GM23338 (cell line): ENCODE data around the gene DNAAF5. TPM values are rescaled to one million over a fixed set of nuclear protein-coding genes. Genes with fewer than 3 reads are reported as not detected.
A peak's percentile ranks its signal among the peaks of the same experiment; 100 is the strongest.

Experiments used
- ATAC-seq: fragments of 200-7000 bp; cut with Tn5 transposase; 3 replicates; pipeline ENCODE4 v1.9.1; 2020
- DNase-seq: peaks from one replicate; pipeline ENCODE4 v3.0.0-alpha.2; 2015; ENCODE audit warnings: low spot score
- H2AFZ ChIP-seq: fragments of 200-600 bp; sonication (generic); 2 replicates; pipeline ENCODE4 v1.8.0; 2016; ENCODE audit warnings: antibody characterized with exemption, mild to moderate bottlenecking, moderate library complexity
- H3F3A ChIP-seq: fragments of 200-600 bp; sonication (generic); replicated peaks from 2 replicates; pipeline ENCODE4 v1.8.0; 2017; ENCODE audit warnings: antibody characterized with exemption, mixed run types, low read depth
- H3K27ac ChIP-seq: fragments of 200-600 bp; sonication (generic); 2 replicates; pipeline ENCODE4 v1.6.1; 2016; ENCODE audit warnings: low read depth
- H3K27me3 ChIP-seq: fragments of 200-600 bp; sonication (generic); 2 replicates; pipeline ENCODE4 v1.8.0; 2016; ENCODE audit warnings: mild to moderate bottlenecking, mixed run types, moderate library complexity; ENCODE audit not compliant: insufficient read depth
- H3K36me3 ChIP-seq: fragments of 200-600 bp; sonication (generic); 2 replicates; pipeline ENCODE4 v1.8.0; 2016; ENCODE audit warnings: mild to moderate bottlenecking; ENCODE audit not compliant: insufficient read depth
- H3K4me1 ChIP-seq: fragments of 200-600 bp; sonication (generic); 2 replicates; pipeline ENCODE4 v1.8.0; 2016; ENCODE audit warnings: mild to moderate bottlenecking, moderate library complexity; ENCODE audit not compliant: insufficient read depth
- H3K4me2 ChIP-seq: fragments of 200-600 bp; sonication (generic); 2 replicates; pipeline ENCODE4 v1.7.1; 2017; ENCODE audit warnings: mixed run types
- H3K4me3 ChIP-seq: fragments of 200-600 bp; sonication (generic); 2 replicates; pipeline ENCODE4 v1.6.1; 2016; ENCODE audit warnings: mixed run types
- H3K79me2 ChIP-seq: fragments of 200-600 bp; sonication (generic); replicated peaks from 2 replicates; pipeline ENCODE4 v1.8.0; 2017; ENCODE audit warnings: mild to moderate bottlenecking; ENCODE audit not compliant: insufficient read depth
- H3K9me2 ChIP-seq: fragments of 200-600 bp; sonication (generic); 2 replicates; pipeline ENCODE4 v1.8.0; 2017; ENCODE audit not compliant: insufficient read depth
- H4K20me1 ChIP-seq: fragments of 200-600 bp; sonication (generic); replicated peaks from 2 replicates; pipeline ENCODE4 v1.8.0; 2017; ENCODE audit warnings: mild to moderate bottlenecking; ENCODE audit not compliant: insufficient read depth
- H3K27ac Mint-ChIP-seq: 2 replicates; pipeline ENCODE4 v1.8.0; 2020; ENCODE audit warnings: inconsistent platforms, mild to moderate bottlenecking, moderate library complexity, mixed read lengths
- H3K27me3 Mint-ChIP-seq: 3 replicates; pipeline ENCODE4 v1.8.0; 2022; ENCODE audit warnings: low read depth, mild to moderate bottlenecking, moderate library complexity, mixed read lengths, inconsistent platforms; ENCODE audit not compliant: insufficient read depth, poor library complexity
- H3K36me3 Mint-ChIP-seq: 3 replicates; pipeline ENCODE4 v1.8.0; 2021; ENCODE audit warnings: low read depth, mild to moderate bottlenecking, inconsistent platforms, moderate library complexity, mixed read lengths
- H3K4me1 Mint-ChIP-seq: 3 replicates; pipeline ENCODE4 v1.8.0; 2020; ENCODE audit warnings: mild to moderate bottlenecking, inconsistent platforms, mixed read lengths
- H3K4me3 Mint-ChIP-seq: 3 replicates; pipeline ENCODE4 v1.8.0; 2021; ENCODE audit warnings: moderate library complexity, mild to moderate bottlenecking, inconsistent platforms, mixed read lengths
- H3K9me3 Mint-ChIP-seq: 3 replicates; pipeline ENCODE4 v1.8.0; 2020; ENCODE audit warnings: moderate library complexity, mild to moderate bottlenecking, inconsistent platforms, mixed read lengths
- CREB1 ChIP-seq: fragments of 250-450 bp; sonication (Bioruptor Pico); IDR thresholded peaks from 2 replicates; pipeline ENCODE4 v1.5.0; 2020; ENCODE audit warnings: low read depth, mild to moderate bottlenecking, moderate library complexity
- CTCF ChIP-seq, 2 experiments: fragments of 200-600 bp in 1 of 2; sonication (generic) in 1 of 2; conservative IDR thresholded peaks; 2 replicates each; pipeline versions ENCODE4 v1.5.1 to v1.6.1; 2016 to 2017; ENCODE audit warnings: antibody characterized with exemption in 2 of 2, low read depth in 2 of 2, mild to moderate bottlenecking in 2 of 2, moderate library complexity in 1 of 2
- ETS1 ChIP-seq: IDR thresholded peaks from 2 replicates; pipeline ENCODE4 v1.6.1; 2016; ENCODE audit warnings: antibody characterized with exemption
- EZH2 ChIP-seq: fragments of 200-600 bp; sonication (generic); IDR thresholded peaks from one replicate; pipeline ENCODE4 v1.8.0; 2017; ENCODE audit warnings: antibody characterized with exemption, mild to moderate bottlenecking, low read depth; ENCODE audit not compliant: unreplicated experiment
- EZH2phosphoT487 ChIP-seq: fragments of 200-600 bp; sonication (generic); IDR thresholded peaks from one replicate; pipeline ENCODE4 v1.8.1; 2018; ENCODE audit warnings: antibody characterized with exemption; ENCODE audit not compliant: unreplicated experiment
- JUNB ChIP-seq: IDR thresholded peaks from one replicate; pipeline ENCODE4 v1.6.1; 2016; ENCODE audit warnings: antibody characterized with exemption; ENCODE audit not compliant: unreplicated experiment
- NANOG ChIP-seq: IDR thresholded peaks from 2 replicates; pipeline ENCODE4 v1.6.1; 2016; ENCODE audit warnings: antibody characterized with exemption, borderline replicate concordance
- POLR2AphosphoS5 ChIP-seq: IDR thresholded peaks from 2 replicates; pipeline ENCODE4 v1.6.1; 2016; ENCODE audit warnings: antibody characterized with exemption, low read depth
- REST ChIP-seq: IDR thresholded peaks from one replicate; pipeline ENCODE4 v1.6.1; 2018; ENCODE audit warnings: antibody characterized with exemption; ENCODE audit not compliant: unreplicated experiment
- STAT1 ChIP-seq: IDR thresholded peaks from one replicate; pipeline ENCODE4 v1.6.1; 2016; ENCODE audit warnings: antibody characterized with exemption; ENCODE audit not compliant: unreplicated experiment
- ZNF114 ChIP-seq: fragments of 250-450 bp; sonication (Bioruptor Pico); IDR thresholded peaks from 2 replicates; pipeline ENCODE4 v1.5.0; 2020; ENCODE audit warnings: mild to moderate bottlenecking, moderate library complexity
- ZNF331 ChIP-seq: fragments of 250-450 bp; sonication (Bioruptor Pico); IDR thresholded peaks from 2 replicates; pipeline ENCODE4 v1.5.0; 2020; ENCODE audit warnings: low read depth, mild to moderate bottlenecking, moderate library complexity
- ZNF462 ChIP-seq: fragments of 250-450 bp; sonication (Bioruptor Pico); IDR thresholded peaks from 2 replicates; pipeline ENCODE4 v1.5.0; 2020; ENCODE audit warnings: mild to moderate bottlenecking, moderate library complexity
- polyA plus RNA-seq: library from polyadenylated mRNA; unstranded; fragments of >200 nt; fragmentation: Nextera tagmentation; extraction: Ambion mirVana; gene quantifications from 2 replicates; pipeline ENCODE4 v1.2.1, GENCODE V29; 2016
- total RNA-seq: library from RNA; depleted of rRNA; stranded (reverse); fragments of >200 nt; shearing (Covaris generic); gene quantifications from 2 replicates; pipeline ENCODE4 v1.2.3, GENCODE V29; 2014

The DNAAF5 gene
- total and polyA plus RNA-seq, 2 experiments from 2014 or later = 20.4 to 86.7 TPM

- H3K36me3 Mint-ChIP-seq = peaks cover 16% of the 10 kb centered on the region
- Histone ChIP-seq H3K27me3 (no peaks in the 10 kb centered on the region), H3K9me2 (no peaks in the 10 kb centered on the region), H3K27ac (peak overlapping the region; percentile 74), H3K4me2 (peak overlapping the region; percentile 26; the same call in 1 of the 2 replicates), H3K36me3 (no peaks in the 10 kb centered on the region), H2AFZ (no peak overlapping the region), H3F3A (peaks cover 10% of the 10 kb centered on the region; the same call in 1 of the 2 replicates), H3K4me3 (no peak overlapping the region), H4K20me1 (peaks cover 63% of the 10 kb centered on the region), H3K4me1 (peaks cover 28% of the 10 kb centered on the region), H3K79me2 (peaks cover 100% of the 10 kb centered on the region)
- no peak for TF ChIP-seq STAT1
- no peak for TF ChIP-seq CREB1
- no peak for TF ChIP-seq ETS1
- no peak for TF ChIP-seq JUNB
- no peak for TF ChIP-seq NANOG
- TF ChIP-seq REST = no peak
- TF ChIP-seq EZH2 = no peak
- TF ChIP-seq ZNF331 (CRISPR knock-in tag) = no peak
- TF ChIP-seq POLR2AphosphoS5 = no peak
- TF ChIP-seq ZNF462 (CRISPR knock-in tag) = no peak
- TF ChIP-seq ZNF114 (CRISPR knock-in tag) = no peak
- no peak for TF ChIP-seq EZH2phosphoT487
- no peak for TF ChIP-seq CTCF (conservative IDR thresholded peaks at IDR 0.05; ENCODE audit: low read depth in 2 of 2)
- peaks cover 61% of the 10 kb centered on the region for H3K4me1 Mint-ChIP-seq
- ATAC-seq (no peak), DNase-seq (peak; percentile 30)
- no peak overlapping the region for H3K4me3 Mint-ChIP-seq
- peaks cover 12% of the 10 kb centered on the region for H3K27me3 Mint-ChIP-seq
- H3K9me3 Mint-ChIP-seq = no peaks in the 10 kb centered on the region
- peak overlapping the region; percentile 77; the same call in 1 of the 2 replicates for H3K27ac Mint-ChIP-seq
These were observed 99.9 kb downstream of the DNAAF5 start for GRCh38 chr7:826230-826917.
